A673 (cell line): ENCODE data around the gene DSG1. TPM values are rescaled to one million over a fixed set of nuclear protein-coding genes. Genes with fewer than 3 reads are reported as not detected.
"Not testable (repeated sequence)": the region's sequence is repeated elsewhere in the genome, so short reads cannot be mapped to it uniquely, and the experiment has no call there.

Experiments used
- BruUV-seq: library from RNA; stranded (reverse); fragments of 400-500 nt; replicated peaks from 2 replicates; lab custom pipeline; 2021; lab: Mats Ljungman, UMichigan
- CTCF ChIA-PET: fragments of 300-600 bp; sonication (Branson Sonifier 250); formaldehyde crosslinking; loops from one replicate; lab custom pipeline; 2022; ENCODE audit warnings: antibody characterized with exemption; lab: Charles Lee
- POLR2A ChIA-PET: fragments of 300-600 bp; sonication (Branson Sonifier 250); formaldehyde crosslinking; loops from one replicate; lab custom pipeline; 2022; ENCODE audit warnings: antibody characterized with exemption; ENCODE audit not compliant: low non-redundant PET; lab: Charles Lee
- DNase-seq: peaks from one replicate; pipeline ENCODE4 v3.0.0-alpha.2; 2015; ENCODE audit warnings: low spot score
- H3K27ac ChIP-seq: fragments of 200-600 bp; sonication (generic); 2 replicates; pipeline ENCODE4 v1.5.1; 2016; ENCODE audit warnings: mixed run types, low read depth, mild to moderate bottlenecking, mixed read lengths, antibody characterized with exemption, low read length; ENCODE audit not compliant: poor library complexity, severe bottlenecking
- H3K27me3 ChIP-seq: fragments of 200-600 bp; sonication (generic); replicated peaks from 2 replicates; pipeline ENCODE4 v1.6.1; 2017; ENCODE audit warnings: mixed run types, low read depth, mild to moderate bottlenecking, mixed read lengths, antibody characterized with exemption, low read length; ENCODE audit not compliant: insufficient read depth, poor library complexity
- H3K36me3 ChIP-seq: fragments of 200-600 bp; sonication (generic); 2 replicates; pipeline ENCODE4 v1.6.1; 2016; ENCODE audit warnings: mixed run types, mild to moderate bottlenecking, mixed read lengths, antibody characterized with exemption, low read length; ENCODE audit not compliant: insufficient read depth, poor library complexity, severe bottlenecking
- H3K4me1 ChIP-seq: fragments of 200-600 bp; sonication (generic); 2 replicates; pipeline ENCODE4 v1.6.1; 2017; ENCODE audit warnings: mixed run types, mild to moderate bottlenecking, mixed read lengths, antibody characterized with exemption, low read length; ENCODE audit not compliant: insufficient read depth, poor library complexity, severe bottlenecking
- H3K4me3 ChIP-seq: fragments of 200-600 bp; sonication (generic); 2 replicates; pipeline ENCODE4 v1.5.1; 2016; ENCODE audit warnings: low read depth, mixed run types, mild to moderate bottlenecking, mixed read lengths, low read length; ENCODE audit not compliant: poor library complexity, severe bottlenecking
- H3K9me3 ChIP-seq: fragments of 200-600 bp; sonication (generic); 2 replicates; pipeline ENCODE4 v1.6.1; 2016; ENCODE audit warnings: mixed run types, low read depth, mild to moderate bottlenecking, mixed read lengths, antibody characterized with exemption, low read length; ENCODE audit not compliant: poor library complexity, severe bottlenecking
- CTCF ChIP-seq: fragments of 300-800, 200-600 bp; sonication (generic); conservative IDR thresholded peaks from 2 replicates; pipeline ENCODE4 v1.5.1; 2017; ENCODE audit warnings: low read depth, mild to moderate bottlenecking, antibody characterized with exemption, low read length, moderate library complexity, mixed read lengths
- EZH2 ChIP-seq: fragments of 200-600 bp; sonication (generic); IDR thresholded peaks from 2 replicates; pipeline ENCODE4 v1.6.1; 2017; ENCODE audit warnings: borderline replicate concordance, low read depth, mild to moderate bottlenecking, mixed read lengths, antibody characterized with exemption, low read length; ENCODE audit not compliant: poor library complexity, severe bottlenecking
- intact Hi-C: fragments of 100-400 bp; cut with micrococcal nuclease; formaldehyde crosslinking; loops from one replicate; pipeline ENCODE4 v1.10.0; 2022; ENCODE audit not compliant: unreplicated experiment
- total RNA-seq: library from RNA; stranded (reverse); gene quantifications from 2 replicates; pipeline ENCODE4 v1.2.3, GENCODE V29; 2021

The DSG1 gene
- total RNA-seq, 1 experiment from 2014 or later: not detected

- Histone ChIP-seq H3K27me3 (peaks cover 13% of the 10 kb centered on the region), H3K4me1 (no peaks in the 10 kb centered on the region), H3K4me3 (no peak overlapping the region), H3K36me3 (no peaks in the 10 kb centered on the region), H3K27ac (no peak overlapping the region), H3K9me3 (no peaks in the 10 kb centered on the region)
- BruUV-seq: no TSS peak
- POLR2A ChIA-PET: no interaction called here
- CTCF ChIA-PET: no interaction called here
- DNase-seq: no peak
- TF ChIP-seq CTCF (no peak), EZH2 (no peak)
- intact Hi-C loops: no loop called here
Observed at GRCh38 chr18:31278609-31279071, 39.3 kb upstream of the DSG1 start.

GRCh38 chr18:31280502-31280901, 37.5 kb upstream of the DSG1 start:
- H3K9me3 ChIP-seq: no peaks in the 10 kb centered on the region
- no peak overlapping the region for H3K27ac ChIP-seq
- H3K4me3 ChIP-seq: no peak overlapping the region
- BruUV-seq: no TSS peak
- H3K36me3 ChIP-seq: no peaks in the 10 kb centered on the region
- CTCF ChIA-PET: no interaction called here
- TF ChIP-seq EZH2 (no peak), CTCF (no peak)
- intact Hi-C loops: no loop called here
- no peak for DNase-seq
- H3K4me1 ChIP-seq: no peaks in the 10 kb centered on the region
- POLR2A ChIA-PET: no interaction called here
- H3K27me3 ChIP-seq: no peaks in the 10 kb centered on the region

DNA sequence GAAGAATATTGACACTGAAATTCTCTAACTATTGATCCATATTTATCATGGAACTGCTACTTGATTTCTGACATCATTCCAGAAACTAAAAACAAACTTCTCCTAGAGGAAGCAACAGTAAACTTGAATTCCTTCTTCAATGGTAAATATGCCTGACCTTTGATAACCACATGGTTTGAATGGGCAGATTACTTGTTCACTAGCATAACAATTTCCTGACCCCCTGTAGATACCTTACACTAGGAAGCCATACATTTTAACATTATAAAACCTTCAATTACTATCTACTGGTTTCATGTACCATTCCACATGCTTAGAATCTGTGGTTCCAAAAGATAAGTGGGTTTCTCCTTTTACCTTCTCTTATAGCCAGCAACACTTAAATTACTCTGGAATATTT, 36.5 kb upstream of the DSG1 start:
- H3K27me3 ChIP-seq: no peaks in the 10 kb centered on the region
- intact Hi-C loops: no loop called here
- ChIA-PET POLR2A (no interaction called here), CTCF (no interaction called here)
- no peaks in the 10 kb centered on the region for H3K4me1 ChIP-seq
- TF ChIP-seq EZH2 (no peak), CTCF (no peak)
- no peak overlapping the region for H3K27ac ChIP-seq
- no peak for DNase-seq
- H3K36me3 ChIP-seq: no peaks in the 10 kb centered on the region
- no peaks in the 10 kb centered on the region for H3K9me3 ChIP-seq
- BruUV-seq: no TSS peak
- H3K4me3 ChIP-seq: no peak overlapping the region

GRCh38 chr18:31289446-31289845, 28.5 kb upstream of the DSG1 start:
- H3K4me1 ChIP-seq, H3K9me3 ChIP-seq, POLR2A ChIA-PET, H3K27ac ChIP-seq, H3K4me3 ChIP-seq, DNase-seq, intact Hi-C loops, H3K27me3 ChIP-seq, CTCF ChIA-PET, BruUV-seq, H3K36me3 ChIP-seq: not testable (repeated sequence)
